Tongue (tissue), 3 donors: ENCODE results near the gene C16orf46. TPM values are rescaled to one million over a fixed set of nuclear protein-coding genes. Genes with fewer than 3 reads are reported as not detected.

Experiments used
- DNase-seq: peaks from one replicate; pipeline ENCODE4 v3.0.0-alpha.2; 2015
- small RNA-seq: library from RNA; depleted of rRNA; stranded (forward); fragments of <200 nt; gene quantifications from one replicate; pipeline ENCODE3, GENCODE V24; 2014; ENCODE audit warnings: low replicate concordance
- total RNA-seq: library from RNA; depleted of rRNA; stranded (reverse); fragments of >200 nt; gene quantifications from one replicate; pipeline ENCODE4 v1.2.3, GENCODE V29; 2014

Gene C16orf46
- total RNA-seq, 1 donor from 2014 or later, result 0.92 TPM

DNA sequence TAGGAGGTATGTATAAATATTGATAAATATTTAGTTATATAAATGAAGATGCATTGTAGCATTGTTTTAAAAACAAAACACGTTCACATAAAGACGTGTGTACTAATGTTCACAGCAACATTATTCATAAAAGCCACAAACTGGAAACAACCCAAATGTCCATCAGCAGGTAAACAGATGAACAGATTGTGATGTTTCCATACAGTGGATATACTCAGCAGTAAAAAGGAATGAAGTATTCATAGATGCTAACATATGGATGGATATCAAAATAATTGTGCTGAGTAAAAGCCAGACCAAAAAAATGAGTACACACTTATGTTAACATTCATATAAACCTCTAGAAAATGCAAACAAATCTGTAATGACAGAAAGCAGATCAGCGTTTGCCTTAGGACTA lies 64.1 kb downstream of the C16orf46 start:
- DNase-seq, result no peak

Small RNA genes lying within 50 kb of the gene (small RNA-seq; reads per million reads assigned to genes)
- gene AC092718.3 (not detected), gene RNU6-1191P (not detected)

Other genes starting within 250 kb of the C16orf46 start
- gene CMC2, start 70.4 kb downstream of the C16orf46 start, total RNA-seq, result 21.4 TPM
- gene CENPN, start 70.0 kb downstream of the C16orf46 start, total RNA-seq, result 35.2 TPM
- 28.9 TPM for gene ATMIN, start 41.4 kb downstream of the C16orf46 start, total RNA-seq
- gene GCSH, start 19.2 kb upstream of the C16orf46 start, total RNA-seq, result 40.8 TPM
- 0.10 TPM for gene BCO1, start 161.5 kb upstream of the C16orf46 start, total RNA-seq
- 31.6 TPM for gene GAN, start 237.7 kb upstream of the C16orf46 start, total RNA-seq